Bronchial epithelial cell (primary cell): ENCODE measurements around the gene ZNF648. TPM values are rescaled to one million over a fixed set of nuclear protein-coding genes. Genes with fewer than 3 reads are reported as not detected.

ENCODE experiments used
- DNase-seq: peaks from one replicate; pipeline ENCODE4 v3.0.0-alpha.2; 2010; ENCODE audit warnings: low read depth
- FAIRE-seq: peaks from 2 replicates; lab custom pipeline; 2011; peaks lifted over from hg19 to GRCh38; lab: Jason Lieb, UNC
- H3K27me3 ChIP-seq: 2 replicates; pipeline ENCODE4 v1.5.1; 2011; ENCODE audit warnings: low read length; ENCODE audit not compliant: control insufficient read depth, insufficient read depth
- H3K36me3 ChIP-seq: 2 replicates; pipeline ENCODE4 v1.5.1; 2011; ENCODE audit warnings: low read length; ENCODE audit not compliant: control insufficient read depth, insufficient read depth
- H3K4me3 ChIP-seq: 2 replicates; pipeline ENCODE4 v1.5.1; 2011; ENCODE audit warnings: mild to moderate bottlenecking, low read depth, low read length, control low read depth
- total RNA-seq: library from RNA; depleted of rRNA; stranded (reverse); fragments of >200 nt; gene quantifications from 2 replicates; pipeline ENCODE4 v1.2.1, GENCODE V29; 2014
- TF ChIP-seq, protein P1 (sequence below): IDR thresholded peaks from 2 replicates; pipeline ENCODE4 v1.5.1; 2011; ENCODE audit warnings: mild to moderate bottlenecking, moderate library complexity, low read length, control low read depth, inconsistent platforms; ENCODE audit not compliant: insufficient read depth, severe bottlenecking

The ZNF648 gene
- total RNA-seq, 1 donor from 2014 or later, result not detected

DNA sequence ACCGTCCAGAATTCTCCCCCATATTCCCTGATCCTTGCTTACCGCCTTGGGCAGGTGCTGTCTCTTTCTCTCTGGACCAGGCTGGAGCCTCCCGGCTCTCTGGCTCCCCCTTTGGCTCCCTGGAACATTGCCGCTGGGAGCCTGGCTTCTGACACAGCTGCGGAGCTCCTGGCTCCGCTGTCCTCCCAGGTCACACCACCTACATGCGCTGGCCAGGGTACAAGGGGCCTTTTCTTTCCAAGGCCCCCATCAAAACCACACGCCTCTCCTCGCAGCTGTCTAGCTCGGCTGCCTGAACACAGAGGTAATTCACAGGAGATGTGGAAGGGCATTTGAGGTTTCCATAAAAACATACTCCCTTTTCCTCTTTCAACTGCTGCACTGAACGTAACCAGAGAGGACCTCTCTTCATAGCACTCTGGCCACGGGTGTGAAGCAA lies 7.5 kb upstream of the ZNF648 start:
- no peak overlapping the region for H3K4me3 ChIP-seq
- H3K36me3 ChIP-seq, result no peaks in the 10 kb centered on the region
- TF ChIP-seq, protein P1, sequence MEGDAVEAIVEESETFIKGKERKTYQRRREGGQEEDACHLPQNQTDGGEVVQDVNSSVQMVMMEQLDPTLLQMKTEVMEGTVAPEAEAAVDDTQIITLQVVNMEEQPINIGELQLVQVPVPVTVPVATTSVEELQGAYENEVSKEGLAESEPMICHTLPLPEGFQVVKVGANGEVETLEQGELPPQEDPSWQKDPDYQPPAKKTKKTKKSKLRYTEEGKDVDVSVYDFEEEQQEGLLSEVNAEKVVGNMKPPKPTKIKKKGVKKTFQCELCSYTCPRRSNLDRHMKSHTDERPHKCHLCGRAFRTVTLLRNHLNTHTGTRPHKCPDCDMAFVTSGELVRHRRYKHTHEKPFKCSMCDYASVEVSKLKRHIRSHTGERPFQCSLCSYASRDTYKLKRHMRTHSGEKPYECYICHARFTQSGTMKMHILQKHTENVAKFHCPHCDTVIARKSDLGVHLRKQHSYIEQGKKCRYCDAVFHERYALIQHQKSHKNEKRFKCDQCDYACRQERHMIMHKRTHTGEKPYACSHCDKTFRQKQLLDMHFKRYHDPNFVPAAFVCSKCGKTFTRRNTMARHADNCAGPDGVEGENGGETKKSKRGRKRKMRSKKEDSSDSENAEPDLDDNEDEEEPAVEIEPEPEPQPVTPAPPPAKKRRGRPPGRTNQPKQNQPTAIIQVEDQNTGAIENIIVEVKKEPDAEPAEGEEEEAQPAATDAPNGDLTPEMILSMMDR, result peak; percentile 95
- no peak for FAIRE-seq
- H3K27me3 ChIP-seq, result peaks cover 5% of the 10 kb centered on the region
- DNase-seq, result peak; percentile 47

DNA sequence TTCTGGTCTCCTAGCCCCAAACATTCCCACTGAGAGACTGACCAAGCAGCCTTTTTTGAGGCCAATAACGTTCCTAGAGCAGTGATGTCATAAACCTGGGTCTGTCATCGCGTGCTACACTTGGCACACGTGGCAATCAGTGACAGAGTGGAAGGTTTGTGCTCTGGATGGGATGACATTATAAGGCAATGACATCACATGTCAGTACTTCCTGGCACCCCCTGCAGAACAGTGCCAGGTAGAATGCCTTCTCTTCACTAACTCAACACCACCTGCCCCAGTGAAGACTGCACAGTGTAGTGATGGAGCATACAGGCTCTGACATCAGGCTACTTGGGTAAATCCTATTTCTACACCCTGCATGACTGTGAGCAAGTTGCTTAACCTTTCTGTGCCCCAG lies 5.4 kb upstream of the ZNF648 start:
- DNase-seq (no peak), FAIRE-seq (no peak)
- Histone ChIP-seq H3K4me3 (no peak overlapping the region), H3K36me3 (no peaks in the 10 kb centered on the region), H3K27me3 (no peaks in the 10 kb centered on the region)
- TF ChIP-seq, protein P1, result no peak

DNA sequence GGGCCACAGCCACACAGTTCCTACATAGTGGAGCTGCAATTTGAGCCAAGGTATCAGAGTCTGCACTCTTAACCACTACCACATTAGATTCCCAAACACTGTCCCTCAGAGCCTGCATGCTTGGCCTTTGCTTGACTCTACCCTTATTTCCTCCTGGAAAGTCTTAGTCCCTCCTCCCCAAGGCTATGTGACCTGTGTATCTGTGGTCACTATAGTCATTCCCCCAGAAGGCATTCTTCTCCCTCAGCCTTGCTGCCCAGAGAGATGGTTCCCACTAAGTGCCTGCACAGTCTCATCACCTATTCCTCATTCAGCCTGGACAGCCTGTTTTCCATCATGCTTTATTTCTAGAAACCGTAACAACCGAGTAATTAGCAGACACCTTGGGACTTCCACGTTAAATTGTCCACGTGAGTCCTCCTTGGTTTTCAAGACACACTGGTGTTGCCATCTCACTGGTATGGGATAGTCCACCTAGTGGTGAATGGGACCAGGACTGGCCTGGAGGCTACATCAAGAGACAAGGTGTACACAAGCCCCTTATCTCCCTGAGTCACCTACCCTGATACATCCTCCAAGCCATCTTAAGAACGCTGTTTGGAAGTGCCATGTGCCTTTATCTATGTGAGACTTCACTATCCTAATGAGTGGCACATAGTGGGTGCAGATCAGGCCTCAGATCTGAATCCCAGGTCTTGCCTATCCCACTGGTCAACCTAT lies 3.8 kb upstream of the ZNF648 start:
- no peaks in the 10 kb centered on the region for H3K27me3 ChIP-seq
- FAIRE-seq, result no peak

DNA sequence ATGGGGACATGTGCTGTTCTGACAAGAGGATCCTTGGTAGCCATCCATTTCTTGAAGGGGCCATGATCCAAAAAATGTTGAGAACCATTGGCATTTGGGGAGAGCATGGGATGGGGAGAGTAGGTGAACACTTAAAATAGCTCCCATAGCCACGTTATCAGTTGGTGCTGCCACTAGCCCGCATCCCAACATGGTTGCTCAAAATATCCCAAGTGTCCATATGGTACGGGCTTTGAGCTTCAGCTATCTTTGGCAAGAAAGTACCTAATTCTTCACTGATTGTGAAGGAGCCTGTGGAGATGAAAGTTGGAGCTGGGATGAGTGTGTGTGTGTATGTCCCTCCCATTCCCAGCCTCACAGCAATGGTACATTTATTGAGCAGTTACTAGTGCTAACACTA lies 3.1 kb upstream of the ZNF648 start:
- DNase-seq, result no peak
- TF ChIP-seq, protein P1, result no peak
- Histone ChIP-seq H3K36me3 (no peaks in the 10 kb centered on the region), H3K27me3 (no peaks in the 10 kb centered on the region), H3K4me3 (no peak overlapping the region)
- FAIRE-seq, result no peak

More for the DNA sequence above, 3.8 kb upstream of the ZNF648 start:
- H3K36me3 ChIP-seq, result no peaks in the 10 kb centered on the region
- no peak overlapping the region for H3K4me3 ChIP-seq
- no peak for DNase-seq
- TF ChIP-seq, protein P1, result no peak

DNA sequence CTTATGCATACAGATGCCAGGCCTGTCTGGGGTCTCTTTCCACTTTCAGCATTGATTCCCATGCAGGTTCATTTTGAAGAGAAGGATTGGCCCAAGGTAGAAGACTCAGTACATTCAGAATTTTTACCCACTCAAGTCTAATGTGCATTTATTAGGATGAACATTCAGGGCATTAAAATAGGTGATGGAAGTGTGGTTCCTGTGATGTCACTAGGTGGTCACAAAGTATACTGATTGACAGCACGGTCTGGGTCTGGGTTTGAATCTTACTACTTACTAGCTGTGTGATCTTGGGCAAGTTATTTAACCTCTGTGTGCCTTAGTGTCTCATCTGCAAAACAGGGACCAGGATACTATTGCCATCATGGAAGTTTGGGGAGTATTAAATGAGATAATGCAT lies 711 bp upstream of the ZNF648 start:
- peaks cover 2% of the 10 kb centered on the region for H3K27me3 ChIP-seq
- no peaks in the 10 kb centered on the region for H3K36me3 ChIP-seq
- TF ChIP-seq, protein P1, result no peak
- no peak for DNase-seq
- H3K4me3 ChIP-seq, result no peak overlapping the region
- FAIRE-seq, result no peak
